ENCODE data around the gene FNDC3B.

FNDC3B gene

DNA sequence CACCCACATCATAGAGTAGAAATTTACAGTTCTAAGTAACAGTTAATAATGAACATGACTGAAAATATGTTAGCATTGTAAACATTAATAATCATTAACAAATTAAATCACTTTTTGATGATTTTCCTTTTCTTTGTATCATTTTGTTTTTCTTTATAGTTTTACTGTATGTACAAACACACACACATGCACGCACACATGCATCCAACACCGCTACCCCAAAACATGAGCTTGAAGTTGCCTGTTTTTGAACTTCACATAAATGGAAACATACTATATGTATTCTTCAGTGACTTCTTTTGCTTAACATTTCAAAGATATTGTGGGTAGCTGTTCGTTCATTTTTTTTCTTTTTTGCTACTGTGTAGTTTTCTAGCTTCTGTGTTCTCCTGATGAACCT lies 123.9 kb downstream of the FNDC3B start:
- no peaks in the 10 kb centered on the region for H3K9me3 Mint-ChIP-seq (ENCODE audit: low read depth)
- peaks cover 6% of the 10 kb centered on the region for H3K4me1 Mint-ChIP-seq (ENCODE audit: low read depth)

DNA sequence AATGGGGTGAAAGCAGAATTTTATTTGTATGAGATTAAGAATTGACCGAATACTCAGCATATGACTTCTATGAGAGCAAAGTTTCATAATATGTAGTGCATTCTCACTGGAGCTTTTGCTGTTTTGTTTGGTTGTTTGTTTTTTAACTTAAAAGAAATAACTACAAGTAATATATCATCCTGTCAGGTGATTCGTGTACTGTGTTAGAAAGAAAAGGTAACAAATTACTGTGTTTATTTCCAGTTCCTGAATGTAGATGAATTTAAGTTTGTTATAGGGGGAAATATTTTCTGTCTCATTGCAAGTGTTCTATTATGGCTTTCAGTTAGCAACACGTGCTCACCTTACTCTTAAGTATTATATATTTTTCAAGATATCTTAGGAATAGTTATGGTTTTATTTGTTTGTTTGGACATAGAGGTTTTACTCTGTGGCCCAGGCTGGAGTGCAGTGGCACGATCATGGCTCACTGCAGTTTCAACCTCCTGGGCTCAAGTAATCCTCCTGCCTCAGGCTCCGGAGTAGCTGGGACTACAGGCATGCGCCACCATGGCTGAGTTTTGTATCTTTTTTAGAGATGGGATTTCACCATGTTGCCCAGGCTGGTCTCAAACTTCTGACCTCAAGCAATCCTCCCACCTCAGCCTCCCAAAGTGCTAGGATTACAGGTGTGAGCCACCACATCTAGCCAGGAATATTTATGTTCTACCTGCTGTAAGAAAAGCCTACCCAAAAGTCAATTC lies 125.4 kb downstream of the FNDC3B start:
- Mint-ChIP-seq H3K27ac (no peak overlapping the region), H3K9me3 (ENCODE audit: low read depth) (no peaks in the 10 kb centered on the region), H3K4me1 (ENCODE audit: low read depth) (peaks cover 5% of the 10 kb centered on the region), H3K4me3 (no peak overlapping the region), H3K27me3 (no peaks in the 10 kb centered on the region), H3K36me3 (peaks cover 5% of the 10 kb centered on the region)

More for the DNA sequence above, 123.9 kb downstream of the FNDC3B start:
- H3K27me3 Mint-ChIP-seq = no peaks in the 10 kb centered on the region
- H3K4me3 Mint-ChIP-seq = no peak overlapping the region
- no peak overlapping the region for H3K27ac Mint-ChIP-seq
- peaks cover 3% of the 10 kb centered on the region for H3K36me3 Mint-ChIP-seq

DNA sequence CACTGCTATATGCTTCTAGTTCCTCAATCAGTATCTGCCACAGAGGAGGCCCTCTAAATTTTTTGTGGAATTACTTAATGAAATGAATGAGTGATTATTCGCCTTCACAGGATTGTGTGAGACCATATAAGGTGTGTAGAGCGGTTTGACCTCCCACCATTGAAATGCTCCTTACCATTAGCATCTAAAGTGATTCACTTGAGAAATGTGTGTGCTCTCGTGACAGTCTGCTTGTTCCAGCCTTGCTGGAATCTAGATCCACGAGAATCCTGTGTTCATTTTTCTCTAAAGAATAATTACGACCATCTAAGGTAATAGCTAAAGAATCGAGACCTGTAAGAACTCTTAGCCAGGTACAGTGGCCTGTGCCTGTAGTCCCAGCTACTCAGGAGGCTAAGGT lies 126.9 kb downstream of the FNDC3B start:
- Mint-ChIP-seq H3K36me3 (peaks cover 5% of the 10 kb centered on the region), H3K4me3 (no peak overlapping the region), H3K4me1 (ENCODE audit: low read depth) (peaks cover 5% of the 10 kb centered on the region), H3K9me3 (ENCODE audit: low read depth) (no peaks in the 10 kb centered on the region), H3K27me3 (no peaks in the 10 kb centered on the region), H3K27ac (no peak overlapping the region)

DNA sequence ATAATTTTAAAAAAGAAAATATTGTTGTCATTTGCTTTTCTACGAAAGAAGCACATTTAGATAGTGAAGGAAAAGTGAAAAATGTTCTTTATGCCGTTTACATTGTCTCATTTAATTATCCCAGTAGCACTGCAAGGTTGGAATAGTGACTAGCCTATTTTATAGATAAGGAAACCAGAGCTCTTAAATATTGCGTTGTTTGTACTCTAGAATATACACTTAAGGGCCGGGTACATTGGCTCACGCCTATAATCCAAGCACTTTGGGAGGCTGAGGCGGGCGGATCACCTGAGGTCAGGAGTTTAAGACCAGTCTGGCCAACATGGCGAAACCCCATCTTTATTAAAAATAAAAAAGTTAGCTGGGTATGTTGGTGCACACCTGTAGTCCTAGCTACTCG lies 127.5 kb downstream of the FNDC3B start:
- H3K4me3 Mint-ChIP-seq = no peak overlapping the region
- H3K4me1 Mint-ChIP-seq (ENCODE audit: low read depth) = peaks cover 5% of the 10 kb centered on the region
- H3K36me3 Mint-ChIP-seq = peaks cover 6% of the 10 kb centered on the region
- H3K27ac Mint-ChIP-seq = no peak overlapping the region
- H3K27me3 Mint-ChIP-seq = no peaks in the 10 kb centered on the region
- H3K9me3 Mint-ChIP-seq (ENCODE audit: low read depth) = no peaks in the 10 kb centered on the region

DNA sequence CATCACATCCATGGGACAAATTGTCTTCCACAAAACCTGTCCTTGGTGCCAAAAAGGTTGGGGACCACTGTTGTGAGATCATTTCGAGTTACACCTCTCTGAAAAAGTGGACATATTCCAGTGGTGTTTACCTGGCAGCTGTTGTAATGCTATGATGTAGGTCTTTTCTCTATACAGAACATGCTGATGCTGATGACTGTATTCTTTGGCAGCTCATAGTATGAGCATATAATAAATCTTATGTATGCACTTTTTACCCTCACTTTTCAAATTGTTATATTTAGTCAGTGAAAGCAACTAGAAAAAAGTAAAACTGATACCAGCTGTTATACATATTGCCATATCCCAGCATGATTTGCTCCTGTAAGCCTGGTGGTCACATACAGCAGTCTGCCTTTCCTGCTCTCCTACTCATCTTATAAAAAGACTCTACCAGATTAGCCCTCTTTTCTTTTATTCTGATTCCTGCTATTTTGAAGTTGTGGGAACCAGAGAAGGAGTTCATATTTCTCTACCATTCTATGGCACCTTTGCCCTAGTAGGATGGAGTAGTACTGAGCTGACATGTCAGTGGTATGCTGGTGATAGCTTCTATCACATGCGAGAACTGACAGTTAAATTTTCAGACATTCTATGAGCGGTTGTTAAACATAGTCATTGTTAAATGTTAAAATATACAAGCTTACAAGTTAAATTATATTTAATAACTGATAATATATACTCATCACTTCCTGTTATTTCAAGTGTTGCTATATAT lies 128.7 kb downstream of the FNDC3B start:
- Mint-ChIP-seq H3K27ac (no peak overlapping the region), H3K27me3 (no peaks in the 10 kb centered on the region), H3K4me3 (no peak overlapping the region), H3K4me1 (ENCODE audit: low read depth) (peaks cover 8% of the 10 kb centered on the region), H3K9me3 (ENCODE audit: low read depth) (no peaks in the 10 kb centered on the region), H3K36me3 (peaks cover 10% of the 10 kb centered on the region)

DNA sequence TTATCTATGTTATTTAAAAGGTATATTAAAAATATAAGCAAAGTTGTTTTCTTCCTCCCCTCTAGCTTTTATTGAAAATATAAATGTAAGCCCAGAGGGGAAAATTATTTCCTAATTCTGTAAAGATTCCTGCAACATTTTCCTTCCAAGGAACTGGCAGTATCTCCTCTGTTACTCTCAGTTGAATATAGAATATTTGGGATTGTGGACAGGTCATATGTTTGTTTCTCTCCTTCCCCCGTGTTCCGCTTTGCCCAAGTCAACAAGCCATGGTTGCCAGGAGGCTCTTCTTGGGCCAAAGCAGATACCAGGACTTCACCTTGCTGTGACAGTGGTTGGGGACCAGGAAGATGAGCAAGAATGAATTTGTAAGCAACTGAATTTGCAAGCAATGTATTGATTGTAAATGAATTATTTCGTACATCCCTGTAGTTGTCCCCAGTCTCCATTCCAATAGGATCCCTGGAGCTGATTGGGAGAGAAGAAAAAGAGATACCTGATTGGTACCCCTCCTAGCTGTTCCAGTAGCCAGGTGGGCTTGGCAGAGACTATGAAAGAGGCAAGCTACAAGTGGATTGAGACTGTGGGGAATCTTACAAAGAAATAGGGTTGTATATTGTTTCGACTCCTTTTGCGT lies 130.8 kb downstream of the FNDC3B start:
- Mint-ChIP-seq H3K36me3 (peaks cover 9% of the 10 kb centered on the region), H3K4me3 (no peak overlapping the region), H3K27ac (no peak overlapping the region), H3K9me3 (ENCODE audit: low read depth) (no peaks in the 10 kb centered on the region), H3K4me1 (ENCODE audit: low read depth) (peaks cover 14% of the 10 kb centered on the region), H3K27me3 (no peaks in the 10 kb centered on the region)

DNA sequence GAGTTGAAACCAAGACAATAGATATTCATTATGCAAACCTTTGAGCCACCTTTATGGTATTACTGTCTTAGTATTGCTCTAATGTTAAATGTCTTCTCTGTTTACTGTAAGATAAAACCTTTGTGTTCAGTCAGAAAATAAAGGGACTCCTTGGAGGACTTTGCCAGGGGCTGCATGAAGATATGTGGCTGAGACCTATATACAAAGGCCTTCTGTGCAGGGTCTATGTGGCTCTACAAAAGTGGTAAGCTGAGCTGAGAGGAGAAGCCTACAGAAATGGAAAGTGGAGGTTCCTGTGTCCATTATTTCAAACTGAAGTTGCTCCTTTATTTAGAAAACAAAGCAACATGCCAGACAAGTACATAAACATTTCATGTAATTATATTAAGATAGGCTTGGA lies 131.5 kb downstream of the FNDC3B start:
- Mint-ChIP-seq H3K4me1 (ENCODE audit: low read depth) (peaks cover 14% of the 10 kb centered on the region), H3K36me3 (peaks cover 9% of the 10 kb centered on the region), H3K27ac (no peak overlapping the region), H3K27me3 (no peaks in the 10 kb centered on the region), H3K4me3 (no peak overlapping the region), H3K9me3 (ENCODE audit: low read depth) (no peaks in the 10 kb centered on the region)

DNA sequence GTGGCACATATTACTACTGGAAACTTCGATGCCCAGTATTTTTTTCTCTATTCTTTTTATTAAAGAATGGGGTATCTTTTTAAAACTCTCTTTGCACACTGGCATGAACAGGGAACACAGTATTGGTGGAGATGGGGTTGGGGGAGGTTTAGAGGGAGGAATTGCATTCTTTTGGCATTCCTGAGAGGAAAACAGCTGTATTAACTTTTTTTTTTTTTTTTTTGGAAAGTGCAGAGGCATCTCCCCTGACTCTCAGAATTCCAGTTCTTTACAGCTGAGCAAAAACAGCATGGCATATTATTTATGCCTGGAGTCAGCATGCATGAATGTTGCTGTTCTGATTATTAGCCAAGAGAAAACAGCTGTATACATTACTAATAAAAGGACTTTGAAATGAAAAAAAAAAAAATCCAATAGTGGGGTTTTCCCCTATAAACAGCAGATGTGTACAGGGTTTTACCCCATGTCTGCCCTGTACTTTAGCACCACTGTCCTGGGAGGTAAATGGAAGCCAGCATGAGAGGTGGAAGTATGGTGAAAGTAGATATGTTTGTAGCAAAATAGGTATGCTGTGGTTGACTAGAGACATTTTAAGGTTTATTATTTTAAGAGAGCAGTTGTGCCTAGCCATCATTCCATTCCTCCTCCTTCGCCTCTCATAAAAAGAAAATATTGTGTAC lies 132.2 kb downstream of the FNDC3B start:
- Mint-ChIP-seq H3K4me1 (ENCODE audit: low read depth) (peaks cover 14% of the 10 kb centered on the region), H3K27me3 (no peaks in the 10 kb centered on the region), H3K27ac (no peak overlapping the region), H3K9me3 (ENCODE audit: low read depth) (no peaks in the 10 kb centered on the region), H3K36me3 (peaks cover 9% of the 10 kb centered on the region), H3K4me3 (no peak overlapping the region)

DNA sequence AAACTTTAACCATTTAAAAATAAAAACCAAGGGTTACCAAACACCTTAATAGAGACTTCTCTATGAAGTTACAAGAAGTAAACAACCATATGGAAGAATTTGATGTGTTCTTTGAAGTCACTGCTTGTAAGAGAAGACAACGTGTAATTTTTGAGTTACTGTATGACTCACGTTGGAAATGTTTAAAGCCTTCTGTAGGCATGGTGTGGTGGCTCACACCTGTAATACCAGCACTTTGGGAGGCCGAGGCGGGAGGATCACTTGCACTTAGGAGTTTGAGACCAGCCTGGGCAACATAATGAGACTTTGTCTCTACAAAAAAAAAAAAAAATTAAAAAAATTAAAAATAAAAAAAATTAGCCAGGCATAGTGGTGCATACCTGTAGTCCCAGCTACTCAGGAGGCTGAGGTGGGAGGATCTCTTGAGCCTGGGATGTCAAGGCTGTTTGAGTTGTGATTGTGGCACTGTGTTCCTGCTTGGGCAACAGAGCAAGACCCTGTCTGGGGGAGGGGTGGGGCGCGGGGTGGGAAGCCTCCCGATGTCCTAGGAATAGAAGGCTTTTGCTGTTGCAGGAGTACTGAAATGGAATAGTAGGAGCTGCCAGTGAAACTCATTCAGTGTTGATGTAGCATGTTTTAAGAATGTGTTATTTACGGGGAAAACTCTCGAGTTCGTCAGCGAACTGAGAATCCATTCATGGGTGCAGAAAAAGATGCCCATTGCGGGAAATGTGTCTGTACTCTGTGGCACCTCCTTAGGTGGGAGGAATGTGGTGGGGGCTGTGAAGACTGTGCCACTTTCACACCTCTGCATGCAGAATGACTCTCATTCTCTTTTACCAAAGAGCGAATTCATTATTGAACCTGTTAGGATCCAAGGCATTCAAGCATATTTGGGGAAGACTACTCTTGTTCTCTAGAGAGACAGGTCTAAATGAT lies 134.2 kb downstream of the FNDC3B start:
- Mint-ChIP-seq H3K4me3 (no peak overlapping the region), H3K27me3 (no peaks in the 10 kb centered on the region), H3K4me1 (ENCODE audit: low read depth) (peaks cover 11% of the 10 kb centered on the region), H3K36me3 (peaks cover 17% of the 10 kb centered on the region), H3K27ac (no peak overlapping the region), H3K9me3 (ENCODE audit: low read depth) (no peaks in the 10 kb centered on the region)

DNA sequence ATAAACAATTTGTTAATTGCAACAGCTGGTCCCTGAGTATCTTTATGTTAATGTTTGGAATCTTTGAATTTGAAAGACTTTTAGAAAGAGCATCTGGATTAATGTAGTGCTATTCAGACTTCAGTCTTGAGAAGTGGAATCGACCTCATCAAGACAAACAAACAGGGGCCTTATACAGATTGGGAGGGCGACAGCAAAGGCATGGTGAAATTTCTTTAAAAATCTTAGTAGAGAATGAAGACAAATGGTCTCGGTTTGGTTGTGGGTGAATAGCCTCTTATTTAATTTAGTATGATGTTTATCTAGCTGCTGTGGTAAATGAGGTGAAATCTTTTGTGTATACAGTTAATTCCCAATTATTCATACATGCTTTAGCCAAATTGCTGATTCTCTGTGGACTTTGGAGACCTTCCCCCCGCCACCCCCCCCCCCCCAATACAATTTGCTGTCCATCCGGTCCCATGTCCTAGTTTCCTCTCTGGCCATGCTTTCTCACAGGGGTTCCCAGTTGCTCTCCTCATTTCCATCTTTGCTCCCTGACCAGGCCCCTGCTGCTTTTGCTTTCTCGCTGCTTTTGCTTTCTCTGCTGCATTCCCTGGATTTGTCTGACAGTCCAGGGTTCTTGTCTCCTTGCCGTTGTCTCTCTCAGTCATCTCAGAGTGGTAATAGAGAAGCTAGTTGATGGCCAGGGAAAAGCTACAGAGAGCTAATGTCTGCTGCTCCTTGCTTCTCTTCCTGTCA lies 135.3 kb downstream of the FNDC3B start:
- Mint-ChIP-seq H3K27ac (no peak overlapping the region), H3K9me3 (ENCODE audit: low read depth) (no peaks in the 10 kb centered on the region), H3K27me3 (no peaks in the 10 kb centered on the region), H3K4me1 (ENCODE audit: low read depth) (peaks cover 9% of the 10 kb centered on the region), H3K36me3 (peaks cover 15% of the 10 kb centered on the region), H3K4me3 (no peak overlapping the region)

DNA sequence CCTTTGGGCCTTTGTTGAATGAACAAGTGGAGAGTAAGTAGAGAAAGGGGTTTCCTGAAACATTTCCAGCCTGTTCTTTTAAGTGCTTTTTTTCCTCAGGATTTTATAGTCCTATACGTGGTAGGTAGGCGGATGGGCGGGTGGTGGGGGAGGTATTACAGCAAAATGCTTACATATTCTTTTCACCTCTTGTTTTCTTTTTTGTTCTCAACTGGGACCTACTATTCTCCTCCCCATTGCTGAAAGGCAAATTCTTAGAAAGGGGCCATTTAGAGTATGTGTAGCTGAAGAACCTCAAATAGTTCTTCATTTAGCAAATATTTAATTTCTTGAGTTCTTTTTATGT lies 135.8 kb downstream of the FNDC3B start:
- no peak overlapping the region for H3K27ac Mint-ChIP-seq
- H3K4me1 Mint-ChIP-seq (ENCODE audit: low read depth) = peaks cover 9% of the 10 kb centered on the region
- H3K36me3 Mint-ChIP-seq = peaks cover 15% of the 10 kb centered on the region
- no peak overlapping the region for H3K4me3 Mint-ChIP-seq
- no peaks in the 10 kb centered on the region for H3K9me3 Mint-ChIP-seq (ENCODE audit: low read depth)
- H3K27me3 Mint-ChIP-seq = no peaks in the 10 kb centered on the region

DNA sequence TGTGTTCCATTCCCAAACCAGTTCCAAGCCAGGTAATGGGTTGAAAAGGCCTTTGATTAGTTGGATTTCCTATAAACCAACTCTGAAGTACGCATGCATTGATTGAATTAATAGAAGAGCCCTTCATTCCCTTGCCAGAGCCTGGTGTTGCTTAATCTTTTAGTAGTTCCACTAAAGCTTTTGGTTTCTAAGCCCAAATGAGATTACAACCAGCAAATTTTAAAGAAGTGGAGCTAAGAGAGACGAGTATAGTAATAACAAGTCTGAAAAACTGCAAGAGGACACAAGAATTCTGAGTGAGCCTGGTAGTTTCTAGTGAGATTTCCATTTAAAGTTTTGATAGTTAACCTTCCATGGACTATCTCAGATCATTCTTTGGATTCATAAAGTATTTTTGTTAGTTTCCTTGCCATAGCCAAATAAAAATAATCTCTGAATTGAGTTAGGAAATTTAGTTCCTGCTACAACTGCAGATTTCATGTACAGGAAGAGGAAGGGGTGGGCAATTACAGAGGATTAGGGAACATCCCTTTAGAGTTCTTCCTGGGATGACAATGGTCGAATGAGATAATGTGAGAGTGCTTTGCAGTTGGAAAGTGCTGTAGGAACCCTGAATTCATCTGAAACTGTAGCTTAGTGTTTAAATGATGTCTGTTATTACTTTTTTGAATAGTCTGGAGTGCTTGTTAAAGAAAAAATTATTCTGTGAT lies 136.8 kb downstream of the FNDC3B start:
- Mint-ChIP-seq H3K27me3 (no peaks in the 10 kb centered on the region), H3K36me3 (peaks cover 17% of the 10 kb centered on the region), H3K4me3 (no peak overlapping the region), H3K4me1 (ENCODE audit: low read depth) (peaks cover 14% of the 10 kb centered on the region), H3K9me3 (ENCODE audit: low read depth) (no peaks in the 10 kb centered on the region), H3K27ac (no peak overlapping the region)

DNA sequence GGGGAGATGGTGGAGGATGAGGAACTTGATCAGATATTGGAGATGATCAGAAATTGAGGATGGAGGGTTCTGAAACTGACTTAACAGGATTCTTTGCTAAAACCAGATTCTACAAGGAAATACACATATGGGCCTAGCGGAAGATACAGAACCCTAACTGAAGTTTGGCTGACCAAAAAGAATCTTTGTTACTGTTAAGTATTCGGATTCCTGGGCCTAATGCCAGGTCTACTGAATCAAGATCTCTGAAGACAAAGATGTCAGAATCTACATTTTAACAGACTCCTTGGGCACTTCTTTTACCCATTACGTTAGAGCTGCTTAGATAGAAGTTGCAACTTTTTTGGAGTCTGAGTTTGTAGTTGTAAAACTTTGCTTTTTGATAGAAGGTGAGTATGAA lies 137.7 kb downstream of the FNDC3B start:
- Mint-ChIP-seq H3K36me3 (peaks cover 14% of the 10 kb centered on the region), H3K9me3 (ENCODE audit: low read depth) (no peaks in the 10 kb centered on the region), H3K4me1 (ENCODE audit: low read depth) (peaks cover 17% of the 10 kb centered on the region), H3K27ac (no peak overlapping the region), H3K27me3 (no peaks in the 10 kb centered on the region), H3K4me3 (no peak overlapping the region)
